IPS DF 19.7 (cell line): ENCODE data around the gene PGA3.
"Not testable (repeated sequence)": the region's sequence is repeated elsewhere in the genome, so short reads cannot be mapped to it uniquely, and the experiment has no call there.

Source experiments
- DNase-seq: peaks from one replicate; pipeline ENCODE4 v3.0.0-alpha.2; 2013; ENCODE audit warnings: low read depth, low spot score

Gene PGA3

DNA sequence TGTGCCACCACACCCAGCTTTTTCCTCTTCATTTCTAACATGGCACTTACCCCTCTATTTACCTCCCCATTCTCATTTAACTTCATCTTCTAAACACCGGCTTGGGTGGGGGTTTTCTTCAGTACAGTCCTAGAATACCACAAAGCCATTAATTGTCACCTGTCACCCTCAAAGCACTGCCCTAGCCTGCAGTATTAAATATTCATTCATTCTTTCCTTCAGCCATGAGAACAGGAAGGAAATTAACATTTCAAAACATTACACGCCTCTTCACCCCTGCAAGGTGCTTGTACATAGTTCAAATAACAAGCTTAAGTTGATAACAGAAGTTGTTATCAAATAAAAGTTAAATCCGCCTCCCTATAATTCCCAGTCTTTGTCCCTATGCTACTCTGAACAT lies 31.4 kb upstream of the PGA3 start:
- no peak for DNase-seq

DNA sequence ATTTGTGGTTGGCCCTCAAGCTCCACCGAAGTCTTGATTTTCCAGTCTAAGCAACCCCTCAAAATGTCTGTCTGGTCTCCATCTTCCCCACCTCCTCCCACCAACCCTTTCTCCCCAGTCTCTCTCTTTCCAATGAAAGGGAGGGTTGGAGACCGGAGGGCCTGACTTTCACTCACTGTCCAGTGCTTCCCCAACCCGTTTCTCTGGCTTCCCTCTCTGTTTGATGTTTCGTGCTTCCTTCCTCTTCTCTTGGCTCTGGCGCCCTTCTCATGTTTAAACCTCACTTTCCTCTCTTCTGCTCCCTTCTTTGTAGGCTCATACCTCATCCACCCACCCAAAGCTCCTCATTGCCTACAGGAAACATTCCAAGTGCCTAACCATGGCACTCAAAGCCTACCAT lies 31.0 kb upstream of the PGA3 start:
- DNase-seq = no peak

DNA sequence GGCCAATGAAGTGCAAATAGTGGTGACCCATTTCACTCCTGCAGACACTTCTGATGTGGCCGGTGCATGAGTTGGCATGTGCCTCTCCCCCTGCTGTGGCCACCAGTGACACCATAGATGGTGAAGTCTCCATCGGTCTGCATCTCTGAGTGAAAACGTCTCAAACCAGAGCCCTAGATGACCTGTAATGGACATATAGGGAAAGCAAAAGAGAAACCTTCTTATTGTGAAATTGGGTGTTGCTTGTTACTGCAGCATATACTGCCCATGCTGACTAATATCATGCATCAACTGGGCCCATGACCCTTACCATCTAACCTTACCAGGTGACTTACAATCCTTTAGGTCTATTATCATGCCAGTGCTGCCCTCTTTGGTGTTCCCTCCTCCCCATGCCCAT lies 30.4 kb upstream of the PGA3 start:
- no peak for DNase-seq

DNA sequence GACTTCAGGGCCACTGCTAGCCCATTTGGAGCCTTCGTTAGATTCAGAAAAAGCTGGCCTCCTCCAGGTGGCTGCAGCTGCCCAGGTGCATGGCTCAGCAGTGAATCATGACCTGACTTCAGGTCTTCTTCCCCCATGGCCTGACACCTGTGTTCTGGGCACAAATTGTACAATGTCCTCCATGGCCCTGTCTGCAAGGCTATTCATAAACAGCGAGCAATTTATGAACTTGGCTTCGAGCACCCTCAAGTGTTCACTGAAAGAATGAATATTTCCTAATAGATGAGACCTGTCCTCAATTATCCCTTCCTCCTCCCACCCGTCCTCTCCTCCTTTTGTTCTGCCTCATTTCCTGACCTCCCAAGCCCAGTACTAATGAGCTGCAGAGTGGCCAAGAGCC lies 29.9 kb upstream of the PGA3 start:
- DNase-seq = no peak

DNA sequence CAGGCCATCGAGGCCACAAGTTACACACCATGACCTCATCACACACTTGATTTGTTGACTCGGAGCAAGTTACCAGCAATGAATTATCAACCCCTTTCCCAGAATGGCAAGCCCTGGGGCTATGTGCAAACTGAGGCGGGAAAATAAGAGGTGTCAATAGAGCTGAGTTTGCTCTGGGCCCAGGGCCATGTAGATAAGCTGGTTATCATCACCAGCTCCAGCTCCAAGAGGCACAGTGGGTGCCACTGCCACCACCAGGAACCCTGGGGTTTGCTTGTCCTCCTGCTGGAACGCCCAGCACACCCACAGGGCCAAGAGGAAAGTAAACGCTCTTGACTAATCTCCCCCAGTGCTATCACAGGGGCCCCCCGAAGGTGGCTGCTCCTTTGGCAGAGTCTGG lies 29.0 kb upstream of the PGA3 start:
- DNase-seq = no peak

DNA sequence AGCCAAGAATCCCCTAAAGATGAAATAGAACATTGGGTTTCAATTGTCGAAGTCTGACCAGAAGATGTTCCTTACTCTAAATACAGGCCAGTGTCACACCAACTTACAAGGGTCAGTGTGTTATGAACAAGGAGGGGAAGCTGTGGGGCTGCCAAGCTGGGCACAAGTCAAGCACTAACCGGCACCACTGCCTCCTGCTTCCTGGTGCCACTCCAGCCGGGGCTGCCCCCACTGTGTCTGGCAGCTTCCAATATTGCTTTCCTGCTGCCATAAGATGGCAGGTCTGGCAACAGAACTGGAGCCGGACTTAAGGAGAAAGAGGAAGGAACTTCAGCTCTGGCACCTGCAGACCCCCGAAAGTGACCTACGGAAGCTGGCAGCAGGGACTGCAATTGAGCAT lies 28.4 kb upstream of the PGA3 start:
- DNase-seq = no peak

DNA sequence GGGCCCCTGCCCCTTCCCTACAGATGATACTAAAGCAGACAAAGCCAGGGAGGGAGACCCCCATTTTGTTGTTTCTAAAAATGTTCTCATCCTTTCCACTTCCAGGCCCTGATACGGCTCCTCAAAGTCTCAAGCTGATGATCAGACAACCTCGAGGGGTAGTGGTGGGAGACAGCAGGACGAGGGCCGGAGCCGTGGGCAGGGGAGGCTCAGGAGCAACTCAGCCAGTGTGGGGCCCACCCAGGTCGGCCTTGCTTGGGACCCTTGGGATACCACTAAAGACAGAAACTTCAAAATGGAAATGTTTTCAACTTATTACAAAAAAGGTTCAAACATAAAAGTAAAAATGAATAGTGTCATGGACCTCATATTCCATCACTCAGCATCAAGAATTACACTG lies 26.9 kb upstream of the PGA3 start:
- DNase-seq = no peak

DNA sequence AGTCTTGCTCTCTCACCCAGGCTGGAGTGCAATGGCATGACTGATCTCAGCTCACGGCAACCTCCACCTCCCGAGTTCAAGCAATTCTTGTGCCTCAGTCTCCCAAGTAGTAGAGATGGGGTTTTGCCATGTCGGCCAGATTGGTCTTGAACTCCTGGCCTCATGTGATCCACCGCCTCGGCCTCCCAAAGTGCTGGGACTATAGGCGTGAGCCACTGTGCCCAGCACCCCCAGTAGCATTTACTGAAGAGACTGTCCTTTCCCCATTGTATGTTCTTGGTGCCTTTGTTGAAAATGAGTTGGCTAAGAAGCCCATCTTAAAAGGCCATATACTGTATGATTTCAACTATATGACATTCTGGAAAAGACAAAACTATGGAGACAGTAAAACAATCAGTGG lies 23.1 kb upstream of the PGA3 start:
- not testable (repeated sequence) for DNase-seq

DNA sequence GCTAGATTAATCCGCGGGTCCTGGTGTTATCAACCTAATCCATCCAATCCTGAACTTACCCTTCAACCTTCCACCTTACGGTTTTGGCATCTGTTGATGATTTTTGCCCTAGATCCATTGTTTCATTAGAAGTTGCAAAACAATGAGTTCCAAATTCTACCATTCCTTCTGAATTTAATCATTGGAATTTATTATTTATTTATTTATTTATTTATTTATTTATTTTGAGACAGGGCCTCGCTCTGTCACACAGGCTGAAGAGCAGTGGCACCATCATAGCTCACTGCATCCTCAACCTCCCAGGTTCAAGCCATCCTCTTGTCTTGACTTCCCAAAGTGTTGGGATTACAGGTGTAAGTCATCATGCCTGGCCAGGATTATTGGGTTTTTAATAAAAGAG lies 21.8 kb upstream of the PGA3 start:
- no peak for DNase-seq

DNA sequence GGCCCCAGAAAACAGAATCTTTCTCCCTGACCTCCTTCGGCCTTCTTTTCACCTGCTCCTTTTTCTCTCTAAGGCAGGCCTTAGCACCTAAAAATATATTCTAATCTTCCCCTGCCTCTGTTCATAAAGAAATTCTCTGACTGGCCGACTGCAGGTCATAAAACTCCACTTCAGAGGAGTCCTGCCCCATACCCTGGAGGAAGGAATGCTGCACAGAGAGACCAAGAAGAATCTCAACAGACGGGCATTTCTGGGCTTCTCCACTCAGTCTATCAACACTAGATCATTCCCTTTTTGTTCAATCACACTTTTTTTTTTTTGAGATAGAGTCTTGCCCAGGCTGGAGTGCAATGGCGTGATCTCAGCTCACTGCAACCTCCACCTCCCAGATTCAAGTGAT lies 19.7 kb upstream of the PGA3 start:
- no peak for DNase-seq

DNA sequence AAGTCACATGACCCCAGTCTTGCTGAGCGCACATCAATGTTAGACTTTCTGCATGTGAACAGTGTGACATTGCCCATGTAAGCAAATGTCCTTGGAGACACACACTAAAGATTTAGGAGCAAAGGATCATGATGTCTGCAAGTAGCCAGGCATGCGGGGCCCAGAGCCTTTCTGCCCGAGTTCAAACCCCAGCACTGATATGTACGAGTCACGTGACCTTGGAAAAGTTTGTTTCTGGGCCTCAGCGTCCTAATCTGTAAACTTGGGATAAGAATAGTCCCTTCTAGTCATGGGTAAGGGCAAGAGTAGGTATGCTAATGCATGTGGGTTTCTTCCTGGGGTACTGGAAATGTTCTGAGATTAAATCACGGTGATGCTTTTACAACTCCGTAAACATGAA lies 16.8 kb upstream of the PGA3 start:
- DNase-seq = no peak

DNA sequence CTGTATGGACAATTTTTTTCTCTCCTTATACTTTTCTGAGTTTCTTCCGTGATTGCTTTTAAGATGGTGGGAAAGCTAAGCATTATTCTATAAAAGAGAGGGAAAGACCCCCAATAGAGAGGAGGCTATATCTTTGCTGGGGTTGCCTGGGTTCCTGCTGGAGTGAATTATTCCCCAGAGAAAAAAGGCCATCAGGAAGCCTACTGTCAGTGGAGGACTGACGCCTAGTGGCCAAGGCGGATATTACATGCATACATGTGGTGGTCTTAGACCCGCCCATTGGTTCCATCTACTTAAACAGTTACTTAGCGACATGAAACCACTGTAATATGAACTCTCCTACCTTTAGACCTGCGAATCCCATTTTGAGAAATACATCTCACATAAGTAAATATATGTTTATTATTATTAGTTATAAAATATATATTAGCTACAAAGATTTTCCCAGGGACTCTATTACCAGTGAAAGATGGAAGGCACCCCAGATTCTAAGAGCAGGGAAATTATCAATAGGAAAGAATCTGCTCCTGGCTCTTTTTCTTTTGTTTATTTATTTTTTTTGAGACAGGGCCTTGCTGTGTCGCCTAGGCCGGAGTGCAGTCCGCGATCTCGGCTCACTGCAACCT lies 15.7 kb upstream of the PGA3 start:
- peak; percentile 45 for DNase-seq

DNA sequence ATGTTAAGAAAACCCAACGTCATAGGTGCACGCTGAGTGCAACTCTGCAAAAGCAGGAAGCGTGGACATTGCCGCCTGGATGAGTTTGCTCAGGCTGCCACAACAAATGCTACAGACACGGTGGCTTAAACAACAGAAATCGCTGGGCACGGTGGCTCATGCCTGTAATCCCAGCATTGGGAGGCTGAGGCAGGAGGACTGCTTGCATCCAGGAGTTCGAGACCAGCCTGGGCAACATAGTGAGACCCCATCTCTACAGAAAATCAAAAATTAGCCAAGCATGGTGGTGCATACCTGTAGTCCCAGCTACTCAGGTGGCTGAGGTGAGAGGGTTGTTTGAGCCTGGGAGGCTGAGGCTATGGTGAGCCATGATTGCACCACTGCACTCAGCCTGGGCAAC lies 13.4 kb upstream of the PGA3 start:
- no peak for DNase-seq

DNA sequence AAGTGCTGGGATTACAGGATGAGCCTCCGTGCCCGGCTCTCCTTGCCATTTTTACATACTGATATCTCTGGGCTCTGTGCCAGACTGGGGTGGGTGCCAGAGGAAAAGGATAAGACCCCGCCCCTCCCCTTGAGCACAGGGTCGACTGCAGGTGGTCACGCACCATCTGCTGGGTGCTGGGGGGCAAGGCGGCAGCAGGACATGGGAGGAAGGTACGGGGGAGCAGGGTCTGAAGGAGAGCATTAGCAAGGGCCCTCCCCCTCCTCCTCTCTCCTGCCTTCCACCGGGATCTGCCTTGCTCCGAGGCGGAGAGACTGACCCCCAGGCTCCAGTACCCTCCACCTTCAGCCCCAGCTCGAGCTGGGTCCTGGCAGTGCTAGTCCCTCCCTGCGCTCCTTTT lies 9.7 kb upstream of the PGA3 start:
- no peak for DNase-seq

DNA sequence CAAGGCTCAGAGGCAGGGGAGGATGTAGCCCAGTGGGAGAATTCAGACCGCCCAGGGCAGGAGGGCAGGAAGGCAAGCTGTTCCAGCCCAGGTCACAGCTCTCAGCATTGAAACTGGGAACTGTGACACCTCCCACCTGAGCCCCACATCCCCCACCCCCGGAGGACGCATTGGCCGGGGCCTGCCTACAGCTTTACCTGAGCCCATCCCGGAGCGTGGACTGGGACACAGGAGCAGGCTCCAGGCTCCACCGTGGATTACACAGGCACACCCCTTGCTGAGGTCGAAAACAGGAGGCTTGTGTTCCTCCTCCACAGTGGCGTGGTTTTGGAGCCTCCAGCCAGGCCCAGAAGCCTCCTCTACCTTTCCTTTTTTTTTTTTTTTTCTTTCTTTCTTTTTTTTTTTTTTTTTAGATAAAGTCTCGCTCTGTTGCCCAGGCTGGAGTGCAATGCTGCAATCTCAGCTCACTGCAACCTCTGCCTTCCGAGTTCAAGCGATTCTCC lies 9.1 kb upstream of the PGA3 start:
- no peak for DNase-seq

DNA sequence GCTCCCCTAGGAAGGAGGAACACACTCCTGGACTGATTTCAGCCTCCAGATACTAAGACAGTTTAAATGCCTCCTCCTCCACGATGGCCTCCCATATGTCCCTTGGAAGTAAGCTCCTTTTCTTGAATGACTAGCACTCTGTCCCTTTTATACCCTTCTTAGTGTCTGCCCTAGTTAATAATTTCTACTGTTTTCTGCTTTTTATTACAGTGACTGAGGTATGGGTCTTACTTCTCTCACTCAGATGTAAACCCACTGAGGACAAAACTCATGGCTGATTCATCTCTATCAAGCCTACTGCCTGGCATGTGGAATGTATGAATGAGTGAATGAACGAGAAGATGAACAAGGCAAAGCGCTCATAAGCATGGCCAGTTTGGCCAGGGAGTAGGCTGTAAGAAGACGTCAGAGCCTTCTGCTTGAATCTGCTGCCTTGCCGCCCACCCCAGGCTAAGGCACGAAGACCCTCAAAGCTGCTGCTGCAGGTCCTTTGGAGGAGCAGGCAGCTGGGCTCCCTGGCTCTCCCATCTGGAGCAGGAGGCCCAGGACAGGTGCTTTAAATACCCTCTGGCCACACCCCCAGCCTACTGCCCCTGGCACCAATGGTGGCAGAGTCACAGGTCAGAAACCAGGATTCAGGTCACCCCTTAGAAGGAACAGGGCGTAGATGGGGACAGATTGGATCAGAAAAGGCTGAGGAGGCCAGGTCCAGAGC lies 8.2 kb upstream of the PGA3 start:
- DNase-seq = no peak

DNA sequence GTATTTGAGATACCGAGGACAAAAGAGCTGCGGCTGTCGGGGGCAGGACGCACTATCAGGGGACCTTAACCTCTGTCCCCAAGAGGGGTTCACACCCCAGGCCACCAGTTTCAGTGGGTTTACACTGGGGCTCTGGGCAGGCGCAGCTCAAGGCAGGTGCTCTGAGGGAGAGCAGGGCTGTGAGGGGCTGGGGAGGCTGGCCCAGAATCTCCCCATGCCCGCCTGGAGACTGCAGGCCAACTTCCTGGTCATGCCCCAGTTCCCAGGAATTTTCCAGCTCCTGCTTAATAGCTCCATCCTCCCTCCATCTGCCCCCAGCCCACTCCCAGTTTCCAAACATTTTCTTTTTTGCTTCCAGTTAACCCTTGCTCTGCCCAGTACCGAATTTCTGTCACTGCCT lies 7.6 kb upstream of the PGA3 start:
- DNase-seq = no peak

DNA sequence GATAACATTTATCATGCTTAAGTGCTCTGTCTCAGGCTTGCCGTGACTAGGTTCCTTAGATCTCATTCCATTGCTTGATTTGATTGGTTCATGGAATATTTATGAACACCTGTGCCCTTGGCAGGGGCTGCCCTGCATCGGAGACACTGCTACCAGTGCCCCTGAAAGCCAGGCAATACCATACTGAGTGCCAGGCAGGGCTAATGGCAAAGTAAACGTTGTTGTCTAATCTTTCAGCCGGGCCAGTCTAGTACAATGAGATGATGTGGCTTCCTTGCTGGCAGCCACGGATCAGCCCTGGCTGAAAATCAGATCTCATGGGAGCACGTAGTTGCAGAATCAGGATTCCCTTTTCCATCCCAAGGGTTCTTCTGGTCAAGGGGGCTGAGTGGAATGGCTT lies 5.0 kb upstream of the PGA3 start:
- no peak for DNase-seq

DNA sequence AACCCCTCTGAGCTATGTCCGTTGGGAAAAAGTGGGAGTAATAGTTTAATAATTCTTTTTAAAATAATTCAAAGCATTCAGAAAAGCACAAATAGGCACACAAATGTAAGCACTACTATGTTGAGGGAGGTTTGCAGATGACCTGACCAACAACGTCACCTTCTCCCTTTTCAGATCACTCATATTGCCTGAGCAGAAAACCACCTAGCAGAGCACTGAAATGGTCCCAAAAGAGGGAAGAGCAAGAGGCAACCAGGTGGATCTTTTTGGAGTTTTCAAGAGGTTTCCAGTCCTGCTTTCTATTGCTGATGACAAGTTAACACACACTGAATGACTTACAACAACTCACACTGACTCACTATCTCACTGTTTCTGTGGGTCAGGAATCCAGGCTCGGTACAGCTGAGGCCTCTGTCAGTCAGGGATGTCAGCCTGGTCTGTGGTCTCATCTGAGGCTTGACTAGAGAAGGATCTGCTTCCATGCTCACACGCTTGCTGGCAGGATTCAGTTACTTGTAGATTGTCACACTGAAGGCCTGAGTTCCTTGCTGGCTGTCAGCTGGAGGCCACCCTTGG lies 4.3 kb upstream of the PGA3 start:
- no peak for DNase-seq

DNA sequence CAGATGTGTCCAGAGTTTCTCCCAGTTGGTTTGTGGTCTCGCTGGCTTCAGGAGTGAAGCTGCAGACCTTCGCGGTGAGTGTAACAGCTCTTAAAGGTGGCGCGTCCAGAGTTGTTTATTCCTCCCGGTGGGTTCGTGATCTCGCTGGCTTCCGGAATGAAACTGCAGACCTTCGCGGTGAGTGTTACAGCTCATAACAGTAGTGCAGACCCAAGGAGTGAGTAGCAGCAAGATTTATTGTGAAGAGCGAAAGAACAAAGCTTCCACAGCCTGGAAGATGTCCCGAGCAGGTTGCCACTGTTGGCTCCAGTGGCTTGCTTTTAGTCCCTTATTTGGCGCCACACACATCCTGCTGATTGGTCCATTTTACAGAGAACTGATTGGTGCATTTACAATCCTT lies 1.8 kb upstream of the PGA3 start:
- DNase-seq = no peak

DNA sequence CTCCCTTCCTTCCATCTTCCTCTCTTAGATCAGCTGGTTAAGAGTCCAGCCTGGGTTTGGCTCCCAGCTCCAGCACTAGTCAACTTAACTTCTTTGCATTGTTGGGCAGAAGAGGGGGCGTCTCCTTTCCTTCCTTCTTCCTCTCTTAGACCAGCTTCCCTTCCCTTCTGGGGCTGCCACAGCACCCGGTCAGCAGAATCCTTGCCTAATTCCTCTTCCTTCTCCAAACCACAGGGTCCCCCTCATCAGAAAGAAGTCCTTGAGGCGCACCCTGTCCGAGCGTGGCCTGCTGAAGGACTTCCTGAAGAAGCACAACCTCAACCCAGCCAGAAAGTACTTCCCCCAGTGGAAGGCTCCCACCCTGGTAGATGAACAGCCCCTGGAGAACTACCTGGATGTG lies 558 bp downstream of the PGA3 start:
- not testable (repeated sequence) for DNase-seq

DNA sequence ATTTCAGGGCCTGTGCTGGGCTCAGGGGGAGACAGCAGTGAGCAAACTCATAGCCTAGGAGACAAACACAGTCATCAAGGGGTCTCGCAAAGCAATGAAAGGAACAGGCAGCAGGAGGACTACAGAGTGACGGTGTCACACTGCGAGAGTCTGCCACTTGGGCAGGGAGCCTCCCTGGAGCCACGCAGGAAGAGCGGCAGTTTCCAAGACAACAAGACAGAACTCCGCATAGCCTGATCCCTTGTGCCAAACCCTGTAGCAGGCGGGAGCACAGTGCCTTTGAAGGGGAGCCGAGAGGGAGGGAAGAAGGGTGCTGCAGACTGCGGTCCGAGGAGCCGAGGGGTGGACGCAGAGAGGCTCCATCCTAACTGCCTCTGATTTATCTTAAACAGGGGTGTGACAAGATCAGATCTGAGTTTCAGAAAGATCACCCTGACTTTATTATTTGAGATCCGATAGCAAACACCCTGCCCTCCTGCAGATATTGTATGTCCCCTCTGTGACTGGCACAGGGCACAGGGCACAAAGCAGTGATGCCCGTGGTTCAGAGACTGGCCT lies 1.3 kb downstream of the PGA3 start:
- not testable (repeated sequence) for DNase-seq
